Measurements from ENCODE around the gene REEP6.

The REEP6 gene

GRCh38 chr19:1450735-1451731 is 39.9 kb upstream of the REEP6 start:
- no peaks in the 10 kb centered on the region for H3K9me3 ChIP-seq (ENCODE audit: control insufficient read depth in 1 of 2, low read length in 2 of 2)
- H3K4me1 ChIP-seq (ENCODE audit: control insufficient read depth in 1 of 2, insufficient read depth in 2 of 2, low read length in 2 of 2): peaks cover 0 to 16% of the 10 kb centered on the region in 2 donors
- H3K36me3 ChIP-seq (ENCODE audit: control insufficient read depth in 1 of 2, insufficient read depth in 2 of 2, low read length in 2 of 2): no peaks in the 10 kb centered on the region
- no peak overlapping the region for H3K27ac ChIP-seq (ENCODE audit: low read depth, low read length)
- no peak overlapping the region for H3K9ac ChIP-seq (ENCODE audit: low read depth in 1 of 2, low read length in 2 of 2)
- peaks cover 74 to 79% of the 10 kb centered on the region in 2 donors for H3K27me3 ChIP-seq (ENCODE audit: control insufficient read depth in 1 of 2, insufficient read depth in 2 of 2, low read length in 2 of 2)
- H3K4me3 ChIP-seq (ENCODE audit: low read depth in 1 of 2, low read length in 2 of 2): no peak overlapping the region

GRCh38 chr19:1451916-1452801 is 38.8 kb upstream of the REEP6 start:
- Histone ChIP-seq H3K9ac (ENCODE audit: low read depth in 1 of 2, low read length in 2 of 2) (no peak overlapping the region), H3K36me3 (ENCODE audit: control insufficient read depth in 1 of 2, insufficient read depth in 2 of 2, low read length in 2 of 2) (no peaks in the 10 kb centered on the region), H3K27me3 (ENCODE audit: control insufficient read depth in 1 of 2, insufficient read depth in 2 of 2, low read length in 2 of 2) (peaks cover 74 to 81% of the 10 kb centered on the region in 2 donors), H3K4me1 (ENCODE audit: control insufficient read depth in 1 of 2, insufficient read depth in 2 of 2, low read length in 2 of 2) (peaks cover 0 to 22% of the 10 kb centered on the region in 2 donors), H3K4me3 (ENCODE audit: low read depth in 1 of 2, low read length in 2 of 2) (no peak overlapping the region), H3K9me3 (ENCODE audit: control insufficient read depth in 1 of 2, low read length in 2 of 2) (no peaks in the 10 kb centered on the region), H3K27ac (ENCODE audit: low read depth, low read length) (no peak overlapping the region)

GRCh38 chr19:1452802-1453524 is 38.0 kb upstream of the REEP6 start:
- Histone ChIP-seq H3K9ac (ENCODE audit: low read depth in 1 of 2, low read length in 2 of 2) (no peak overlapping the region), H3K4me1 (ENCODE audit: control insufficient read depth in 1 of 2, insufficient read depth in 2 of 2, low read length in 2 of 2) (peaks cover 0 to 22% of the 10 kb centered on the region in 2 donors), H3K4me3 (ENCODE audit: low read depth in 1 of 2, low read length in 2 of 2) (no peak overlapping the region), H3K27me3 (ENCODE audit: control insufficient read depth in 1 of 2, insufficient read depth in 2 of 2, low read length in 2 of 2) (peaks cover 74 to 80% of the 10 kb centered on the region in 2 donors), H3K36me3 (ENCODE audit: control insufficient read depth in 1 of 2, insufficient read depth in 2 of 2, low read length in 2 of 2) (no peaks in the 10 kb centered on the region), H3K9me3 (ENCODE audit: control insufficient read depth in 1 of 2, low read length in 2 of 2) (no peaks in the 10 kb centered on the region), H3K27ac (ENCODE audit: low read depth, low read length) (no peak overlapping the region)

- H3K27me3 ChIP-seq (ENCODE audit: control insufficient read depth in 1 of 2, insufficient read depth in 2 of 2, low read length in 2 of 2): peaks cover 77 to 84% of the 10 kb centered on the region in 2 donors
- H3K9ac ChIP-seq (ENCODE audit: low read depth in 1 of 2, low read length in 2 of 2): no peak overlapping the region
- no peak overlapping the region for H3K27ac ChIP-seq (ENCODE audit: low read depth, low read length)
These were observed 37.2 kb upstream of the REEP6 start for GRCh38 chr19:1453525-1454364.

GRCh38 chr19:1455002-1455335 is 36.0 kb upstream of the REEP6 start:
- Histone ChIP-seq H3K4me3 (ENCODE audit: low read depth in 1 of 2, low read length in 2 of 2) (no peak overlapping the region), H3K9ac (ENCODE audit: low read depth in 1 of 2, low read length in 2 of 2) (no peak overlapping the region), H3K27me3 (ENCODE audit: control insufficient read depth in 1 of 2, insufficient read depth in 2 of 2, low read length in 2 of 2) (peaks cover 75 to 76% of the 10 kb centered on the region in 2 donors), H3K9me3 (ENCODE audit: control insufficient read depth in 1 of 2, low read length in 2 of 2) (no peaks in the 10 kb centered on the region), H3K4me1 (ENCODE audit: control insufficient read depth in 1 of 2, insufficient read depth in 2 of 2, low read length in 2 of 2) (peaks cover 0 to 22% of the 10 kb centered on the region in 2 donors), H3K36me3 (ENCODE audit: control insufficient read depth in 1 of 2, insufficient read depth in 2 of 2, low read length in 2 of 2) (no peaks in the 10 kb centered on the region), H3K27ac (ENCODE audit: low read depth, low read length) (no peak overlapping the region)

More at GRCh38 chr19:1453525-1454364, 37.2 kb upstream of the REEP6 start:
- H3K4me1 ChIP-seq (ENCODE audit: control insufficient read depth in 1 of 2, insufficient read depth in 2 of 2, low read length in 2 of 2): peaks cover 0 to 22% of the 10 kb centered on the region in 2 donors
- H3K9me3 ChIP-seq (ENCODE audit: control insufficient read depth in 1 of 2, low read length in 2 of 2): no peaks in the 10 kb centered on the region
- H3K4me3 ChIP-seq (ENCODE audit: low read depth in 1 of 2, low read length in 2 of 2): no peak overlapping the region
- no peaks in the 10 kb centered on the region for H3K36me3 ChIP-seq (ENCODE audit: control insufficient read depth in 1 of 2, insufficient read depth in 2 of 2, low read length in 2 of 2)

GRCh38 chr19:1455336-1456120 is 35.5 kb upstream of the REEP6 start:
- no peak overlapping the region for H3K27ac ChIP-seq (ENCODE audit: low read depth, low read length)
- no peaks in the 10 kb centered on the region for H3K9me3 ChIP-seq (ENCODE audit: control insufficient read depth in 1 of 2, low read length in 2 of 2)
- peaks cover 0 to 22% of the 10 kb centered on the region in 2 donors for H3K4me1 ChIP-seq (ENCODE audit: control insufficient read depth in 1 of 2, insufficient read depth in 2 of 2, low read length in 2 of 2)
- H3K36me3 ChIP-seq (ENCODE audit: control insufficient read depth in 1 of 2, insufficient read depth in 2 of 2, low read length in 2 of 2): no peaks in the 10 kb centered on the region
- no peak overlapping the region for H3K4me3 ChIP-seq (ENCODE audit: low read depth in 1 of 2, low read length in 2 of 2)
- peaks cover 71% of the 10 kb centered on the region in 2 donors for H3K27me3 ChIP-seq (ENCODE audit: control insufficient read depth in 1 of 2, insufficient read depth in 2 of 2, low read length in 2 of 2)
- H3K9ac ChIP-seq (ENCODE audit: low read depth in 1 of 2, low read length in 2 of 2): no peak overlapping the region

- H3K4me1 ChIP-seq (ENCODE audit: control insufficient read depth in 1 of 2, insufficient read depth in 2 of 2, low read length in 2 of 2): peaks cover 0 to 22% of the 10 kb centered on the region in 2 donors
- H3K9me3 ChIP-seq (ENCODE audit: control insufficient read depth in 1 of 2, low read length in 2 of 2): no peaks in the 10 kb centered on the region
- H3K4me3 ChIP-seq (ENCODE audit: low read depth in 1 of 2, low read length in 2 of 2): no peak overlapping the region
These were observed 34.7 kb upstream of the REEP6 start for GRCh38 chr19:1456121-1456900.

GRCh38 chr19:1457031-1457739 is 33.8 kb upstream of the REEP6 start:
- Histone ChIP-seq H3K9me3 (ENCODE audit: control insufficient read depth in 1 of 2, low read length in 2 of 2) (no peaks in the 10 kb centered on the region), H3K27ac (ENCODE audit: low read depth, low read length) (no peak overlapping the region), H3K9ac (ENCODE audit: low read depth in 1 of 2, low read length in 2 of 2) (no peak overlapping the region), H3K36me3 (ENCODE audit: control insufficient read depth in 1 of 2, insufficient read depth in 2 of 2, low read length in 2 of 2) (no peaks in the 10 kb centered on the region), H3K27me3 (ENCODE audit: control insufficient read depth in 1 of 2, insufficient read depth in 2 of 2, low read length in 2 of 2) (peaks cover 55 to 57% of the 10 kb centered on the region in 2 donors), H3K4me3 (ENCODE audit: low read depth in 1 of 2, low read length in 2 of 2) (no peak overlapping the region), H3K4me1 (ENCODE audit: control insufficient read depth in 1 of 2, insufficient read depth in 2 of 2, low read length in 2 of 2) (peaks cover 0 to 22% of the 10 kb centered on the region in 2 donors)

More at GRCh38 chr19:1456121-1456900, 34.7 kb upstream of the REEP6 start:
- H3K27me3 ChIP-seq (ENCODE audit: control insufficient read depth in 1 of 2, insufficient read depth in 2 of 2, low read length in 2 of 2): peaks cover 63% of the 10 kb centered on the region in 2 donors
- H3K36me3 ChIP-seq (ENCODE audit: control insufficient read depth in 1 of 2, insufficient read depth in 2 of 2, low read length in 2 of 2): no peaks in the 10 kb centered on the region
- no peak overlapping the region for H3K9ac ChIP-seq (ENCODE audit: low read depth in 1 of 2, low read length in 2 of 2)
- H3K27ac ChIP-seq (ENCODE audit: low read depth, low read length): no peak overlapping the region

Measured in duodenal mucosa (tissue), 2 donors.